HEK293 (cell line): ENCODE results near the gene RIN3.

Experiments used
- CTCF ChIA-PET: fragments of 350-600 bp; formaldehyde crosslinking; extraction: SDS; loops from one replicate; lab custom pipeline; 2021; ENCODE audit warnings: antibody characterized with exemption; lab: Yijun Ruan, JAX
- POLR2A ChIA-PET: fragments of 300-600 bp; formaldehyde crosslinking; extraction: SDS; loops from one replicate; lab custom pipeline; 2020; ENCODE audit warnings: antibody characterized with exemption, inconsistent platforms; lab: Yijun Ruan, JAX
- H3K27ac ChIP-seq: fragments of 200-500 bp; sonication (Bioruptor generic); 2 replicates; pipeline ENCODE4 v1.5.1; 2014; ENCODE audit warnings: low read depth, low read length, control low read depth, inconsistent platforms; ENCODE audit errors: extremely low read depth
- H3K36me3 ChIP-seq, 2 experiments: fragments of 200-500 bp in 1 of 2; sonication (Bioruptor generic) in 1 of 2; 1 replicate in 1 of 2; 2 replicates in 1 of 2; pipeline ENCODE4 v1.5.1; 2014 to 2017; ENCODE audit warnings: inconsistent platforms in 2 of 2, low read length in 2 of 2; ENCODE audit not compliant: control insufficient read depth in 2 of 2, insufficient read depth in 1 of 2
- H3K4me1 ChIP-seq: fragments of 200-500 bp; sonication (Bioruptor generic); 2 replicates; pipeline ENCODE4 v1.5.1; 2014; ENCODE audit warnings: mild to moderate bottlenecking, low read length, inconsistent platforms; ENCODE audit not compliant: control insufficient read depth, insufficient read depth
- H3K4me3 ChIP-seq: 2 replicates; pipeline ENCODE4 v1.5.1; 2011; ENCODE audit warnings: low read depth, mild to moderate bottlenecking, control low read depth, low read length, moderate library complexity
- H3K9me3 ChIP-seq: fragments of 200-500 bp; sonication (Bioruptor generic); 2 replicates; pipeline ENCODE4 v1.5.1; 2014; ENCODE audit warnings: low read depth, low read length, inconsistent platforms; ENCODE audit not compliant: control insufficient read depth, insufficient read depth
- ATF2 ChIP-seq: fragments of 450-650 bp; formaldehyde crosslinking; IDR thresholded peaks from 2 replicates; pipeline ENCODE4 v1.5.1; 2016; ENCODE audit warnings: missing biosample characterization, missing genetic modification characterization, low read depth
- GLI4 ChIP-seq: fragments of 450-650 bp; formaldehyde crosslinking; IDR thresholded peaks from 2 replicates; pipeline ENCODE4 v1.5.1; 2016; ENCODE audit warnings: missing biosample characterization, missing genetic modification characterization
- GLIS2 ChIP-seq: fragments of 450-650 bp; formaldehyde crosslinking; IDR thresholded peaks from 2 replicates; pipeline ENCODE4 v1.5.1; 2016; ENCODE audit warnings: missing biosample characterization, missing genetic modification characterization
- PATZ1 ChIP-seq: fragments of 450-650 bp; formaldehyde crosslinking; IDR thresholded peaks from 2 replicates; pipeline ENCODE4 v1.5.1; 2016; ENCODE audit warnings: missing biosample characterization, missing genetic modification characterization
- SCRT1 ChIP-seq: fragments of 450-650 bp; formaldehyde crosslinking; IDR thresholded peaks from 2 replicates; pipeline ENCODE4 v1.5.1; 2016; ENCODE audit warnings: missing biosample characterization, missing genetic modification characterization, borderline replicate concordance
- SP2 ChIP-seq: fragments of 450-650 bp; formaldehyde crosslinking; IDR thresholded peaks from 2 replicates; pipeline ENCODE4 v1.5.1; 2016; ENCODE audit warnings: missing biosample characterization, missing genetic modification characterization
- SP3 ChIP-seq: fragments of 450-650 bp; formaldehyde crosslinking; IDR thresholded peaks from 2 replicates; pipeline ENCODE4 v1.5.1; 2016; ENCODE audit warnings: missing biosample characterization, missing genetic modification characterization
- SP7 ChIP-seq: fragments of 450-650 bp; formaldehyde crosslinking; IDR thresholded peaks from 2 replicates; pipeline ENCODE4 v1.5.1; 2016; ENCODE audit warnings: missing biosample characterization, missing genetic modification characterization
- YY1 ChIP-seq: fragments of 450-650 bp; formaldehyde crosslinking; IDR thresholded peaks from 2 replicates; pipeline ENCODE4 v1.5.1; 2018; ENCODE audit warnings: missing biosample characterization, missing genetic modification characterization
- ZBTB17 ChIP-seq: fragments of 450-650 bp; formaldehyde crosslinking; IDR thresholded peaks from 2 replicates; pipeline ENCODE4 v1.5.1; 2016; ENCODE audit warnings: missing biosample characterization, missing genetic modification characterization
- ZBTB8A ChIP-seq: fragments of 450-650 bp; formaldehyde crosslinking; IDR thresholded peaks from 2 replicates; pipeline ENCODE4 v1.5.1; 2016; ENCODE audit warnings: missing biosample characterization, missing genetic modification characterization
- ZNF2 ChIP-seq: fragments of 450-650 bp; formaldehyde crosslinking; IDR thresholded peaks from 2 replicates; pipeline ENCODE4 v1.5.1; 2016; ENCODE audit warnings: missing biosample characterization, missing genetic modification characterization
- ZNF324 ChIP-seq: fragments of 450-650 bp; formaldehyde crosslinking; IDR thresholded peaks from 2 replicates; pipeline ENCODE4 v1.5.1; 2016; ENCODE audit warnings: missing biosample characterization, missing genetic modification characterization
- ZNF335 ChIP-seq: fragments of 450-650 bp; formaldehyde crosslinking; conservative IDR thresholded peaks from 2 replicates; pipeline ENCODE4 v1.5.1; 2016; ENCODE audit warnings: missing biosample characterization, missing genetic modification characterization
- ZNF341 ChIP-seq: fragments of 450-650 bp; formaldehyde crosslinking; IDR thresholded peaks from 2 replicates; pipeline ENCODE4; 2016; ENCODE audit warnings: low read depth, missing biosample characterization, missing genetic modification characterization
- ZNF423 ChIP-seq: fragments of 450-650 bp; formaldehyde crosslinking; IDR thresholded peaks from 2 replicates; pipeline ENCODE4 v1.5.1; 2016; ENCODE audit warnings: missing biosample characterization, missing genetic modification characterization
- ZNF510 ChIP-seq: fragments of 450-650 bp; formaldehyde crosslinking; IDR thresholded peaks from 2 replicates; pipeline ENCODE4 v1.5.1; 2018; ENCODE audit warnings: mild to moderate bottlenecking, missing genetic modification characterization, missing biosample characterization; ENCODE audit not compliant: insufficient replicate concordance
- ZNF555 ChIP-seq: fragments of 450-650 bp; formaldehyde crosslinking; conservative IDR thresholded peaks from 2 replicates; pipeline ENCODE4 v1.5.1; 2017; ENCODE audit warnings: missing biosample characterization, mild to moderate bottlenecking, missing genetic modification characterization, inconsistent platforms
- ZNF610 ChIP-seq: fragments of 450-650 bp; formaldehyde crosslinking; IDR thresholded peaks from 2 replicates; pipeline ENCODE4 v1.5.1; 2016; ENCODE audit warnings: missing biosample characterization, missing genetic modification characterization, borderline replicate concordance
- ZNF629 ChIP-seq: fragments of 450-650 bp; formaldehyde crosslinking; IDR thresholded peaks from 2 replicates; pipeline ENCODE4 v1.5.1; 2017; ENCODE audit warnings: missing biosample characterization, missing genetic modification characterization
- ZNF654 ChIP-seq: fragments of 450-650 bp; formaldehyde crosslinking; IDR thresholded peaks from 2 replicates; pipeline ENCODE4 v1.5.1; 2016; ENCODE audit warnings: low read depth, missing biosample characterization, missing genetic modification characterization
- ZNF701 ChIP-seq: fragments of 450-650 bp; formaldehyde crosslinking; IDR thresholded peaks from 2 replicates; pipeline ENCODE4 v1.5.1; 2016; ENCODE audit warnings: missing biosample characterization, missing genetic modification characterization
- ZSCAN30 ChIP-seq: fragments of 450-650 bp; IDR thresholded peaks from 2 replicates; pipeline ENCODE4 v1.5.1; 2018; ENCODE audit warnings: missing biosample characterization, mild to moderate bottlenecking, missing genetic modification characterization, moderate library complexity
- TF ChIP-seq, protein P1 (sequence below): fragments of 450-650 bp; formaldehyde crosslinking; IDR thresholded peaks from 2 replicates; pipeline ENCODE4 v1.5.1; 2017; ENCODE audit warnings: missing biosample characterization, mild to moderate bottlenecking, missing genetic modification characterization, moderate library complexity
- TF ChIP-seq, protein P2 (sequence below): fragments of 450-650 bp; formaldehyde crosslinking; IDR thresholded peaks from 2 replicates; pipeline ENCODE4 v1.5.1; 2017; ENCODE audit warnings: missing biosample characterization, missing genetic modification characterization

RIN3 gene

DNA sequence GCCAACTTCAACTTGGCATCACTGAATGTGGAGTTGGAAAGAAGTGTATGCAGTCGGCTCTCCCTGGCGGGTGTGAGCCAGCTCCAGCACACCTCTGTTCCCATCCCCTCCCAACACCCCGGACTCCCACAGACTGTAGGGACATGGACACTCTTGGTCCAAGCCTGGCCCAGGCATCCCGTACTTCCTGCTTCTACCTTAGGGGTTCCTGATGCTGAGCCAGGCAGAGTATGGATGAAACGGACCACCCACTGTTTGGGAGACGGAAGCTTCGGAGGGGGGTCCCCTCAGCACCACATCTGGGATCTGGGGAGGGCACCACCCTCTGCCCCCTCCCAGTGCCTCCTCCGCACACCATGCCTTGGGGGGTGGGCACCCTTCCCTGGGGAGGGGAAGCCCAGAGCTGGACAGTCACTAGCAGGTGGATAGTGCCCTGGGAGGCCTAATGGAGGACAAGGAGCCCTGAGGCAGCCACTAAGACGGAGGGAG lies 172.9 kb downstream of the RIN3 start:
- H3K27ac ChIP-seq = no peak overlapping the region
- H3K36me3 ChIP-seq = no peaks in the 10 kb centered on the region
- ChIA-PET POLR2A (interaction anchor here (0.8 to 1.6 kb wide), 3 partner anchors 62 to 625 kb away, joined by 4 to 9 read pairs (median 4); partner anchors contain the start of genes CPSF2, LGMN and NDUFB1), CTCF (interaction anchor here (0.6 to 3.2 kb wide), 28 partner anchors 10 to 1024 kb away, joined by 3 to 19 read pairs (median 4); no protein-coding TSS in a partner anchor)
- H3K4me3 ChIP-seq = no peak overlapping the region
- H3K9me3 ChIP-seq = no peaks in the 10 kb centered on the region
- no peaks in the 10 kb centered on the region for H3K4me1 ChIP-seq
- TF ChIP-seq ZNF510 (tag by site-specific recombination) = peak; percentile 78
- TF ChIP-seq ZNF701 = no peak
- TF ChIP-seq, protein P1, sequence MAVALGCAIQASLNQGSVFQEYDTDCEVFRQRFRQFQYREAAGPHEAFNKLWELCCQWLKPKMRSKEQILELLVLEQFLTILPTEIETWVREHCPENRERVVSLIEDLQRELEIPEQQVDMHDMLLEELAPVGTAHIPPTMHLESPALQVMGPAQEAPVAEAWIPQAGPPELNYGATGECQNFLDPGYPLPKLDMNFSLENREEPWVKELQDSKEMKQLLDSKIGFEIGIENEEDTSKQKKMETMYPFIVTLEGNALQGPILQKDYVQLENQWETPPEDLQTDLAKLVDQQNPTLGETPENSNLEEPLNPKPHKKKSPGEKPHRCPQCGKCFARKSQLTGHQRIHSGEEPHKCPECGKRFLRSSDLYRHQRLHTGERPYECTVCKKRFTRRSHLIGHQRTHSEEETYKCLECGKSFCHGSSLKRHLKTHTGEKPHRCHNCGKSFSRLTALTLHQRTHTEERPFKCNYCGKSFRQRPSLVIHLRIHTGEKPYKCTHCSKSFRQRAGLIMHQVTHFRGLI (tag by site-specific recombination) = no peak
- TF ChIP-seq GLIS2 (tag by site-specific recombination) = peak; percentile 57; the same call in 1 of the 2 replicates
- no peak for TF ChIP-seq YY1 (tag by site-specific recombination)
- 0 out of 2 replicates have a peak, but pooled peaks have one; percentile 39 for TF ChIP-seq PATZ1 (tag by site-specific recombination)
- TF ChIP-seq, all 188 proteins: peak for 3

DNA sequence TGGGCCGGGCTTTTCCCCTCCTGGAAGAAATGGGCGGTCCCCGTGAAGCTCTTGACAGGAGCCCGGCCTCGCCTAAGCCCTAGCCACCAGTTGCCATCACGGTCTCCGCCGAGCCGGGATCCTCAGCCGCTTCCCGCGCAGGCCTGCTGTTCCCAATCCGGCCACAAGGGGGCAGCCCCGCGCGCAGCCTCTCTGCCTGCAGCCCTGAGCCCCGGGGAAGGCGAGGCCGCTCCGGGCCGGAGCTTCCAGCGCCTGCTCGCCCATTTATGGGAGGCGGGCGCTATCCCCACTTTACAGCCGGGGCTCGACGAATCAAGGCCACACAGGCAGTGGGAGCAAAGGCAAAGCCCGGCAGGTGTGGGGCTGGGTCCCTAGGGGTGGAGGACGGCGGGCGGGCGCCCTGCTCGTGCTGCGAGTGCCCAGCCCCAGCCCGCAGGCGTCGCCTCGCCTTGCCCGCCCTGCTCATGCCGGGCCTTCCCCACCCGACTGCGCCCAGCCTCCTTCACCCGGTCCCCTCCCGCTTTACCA lies 173.4 kb downstream of the RIN3 start:
- H3K27ac ChIP-seq = no peak overlapping the region; the same call in 1 of the 2 replicates
- no peaks in the 10 kb centered on the region for H3K9me3 ChIP-seq
- ChIA-PET POLR2A (interaction anchor here (0.8 to 1.6 kb wide), 3 partner anchors 62 to 626 kb away, joined by 4 to 9 read pairs (median 4); partner anchors contain the start of genes CPSF2, LGMN and NDUFB1), CTCF (interaction anchor here (0.6 to 3.2 kb wide), 28 partner anchors 10 to 1024 kb away, joined by 3 to 19 read pairs (median 4); no protein-coding TSS in a partner anchor)
- no peaks in the 10 kb centered on the region for H3K4me1 ChIP-seq
- H3K36me3 ChIP-seq = no peaks in the 10 kb centered on the region
- no peak overlapping the region for H3K4me3 ChIP-seq
- TF ChIP-seq ZNF555 (tag by site-specific recombination) (no peak), GLI4 (tag by site-specific recombination) (no peak), ZNF629 (tag by site-specific recombination) (0 out of 2 replicates have a peak, but pooled peaks have one; percentile 11), ZNF610 (tag by site-specific recombination) (peak; percentile 54; the same call in 1 of the 2 replicates), ZSCAN30 (peak; percentile 86), SP7 (peak; percentile 32; the same call in 1 of the 2 replicates), ZNF423 (no peak), ZBTB8A (tag by site-specific recombination) (peak; percentile 98), SP3 (tag by site-specific recombination) (0 out of 2 replicates have a peak, but pooled peaks have one; percentile 30), SCRT1 (tag by site-specific recombination) (peak; percentile 89), ZBTB17 (tag by site-specific recombination) (peak; percentile 57), ZNF654 (tag by site-specific recombination) (peak; percentile 49), SP2 (tag by site-specific recombination) (peak; percentile 46), ZNF324 (tag by site-specific recombination) (no peak), ATF2 (no peak), ZNF2 (tag by site-specific recombination) (peak; percentile 93), ZNF341 (tag by site-specific recombination) (peak; percentile 53; the same call in 1 of the 2 replicates), ZNF335 (tag by site-specific recombination) (0 out of 2 replicates have a peak, but pooled peaks have one; percentile 18)
- TF ChIP-seq, protein P1 (tag by site-specific recombination) = peak; percentile 65; the same call in 1 of the 2 replicates
- TF ChIP-seq, protein P2, sequence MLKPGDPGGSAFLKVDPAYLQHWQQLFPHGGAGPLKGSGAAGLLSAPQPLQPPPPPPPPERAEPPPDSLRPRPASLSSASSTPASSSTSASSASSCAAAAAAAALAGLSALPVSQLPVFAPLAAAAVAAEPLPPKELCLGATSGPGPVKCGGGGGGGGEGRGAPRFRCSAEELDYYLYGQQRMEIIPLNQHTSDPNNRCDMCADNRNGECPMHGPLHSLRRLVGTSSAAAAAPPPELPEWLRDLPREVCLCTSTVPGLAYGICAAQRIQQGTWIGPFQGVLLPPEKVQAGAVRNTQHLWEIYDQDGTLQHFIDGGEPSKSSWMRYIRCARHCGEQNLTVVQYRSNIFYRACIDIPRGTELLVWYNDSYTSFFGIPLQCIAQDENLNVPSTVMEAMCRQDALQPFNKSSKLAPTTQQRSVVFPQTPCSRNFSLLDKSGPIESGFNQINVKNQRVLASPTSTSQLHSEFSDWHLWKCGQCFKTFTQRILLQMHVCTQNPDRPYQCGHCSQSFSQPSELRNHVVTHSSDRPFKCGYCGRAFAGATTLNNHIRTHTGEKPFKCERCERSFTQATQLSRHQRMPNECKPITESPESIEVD (tag by site-specific recombination) = no peak
